22Rv1 (cell line): ENCODE data around the gene CTRL.
A peak's percentile ranks its signal among the peaks of the same experiment; 100 is the strongest.

Source experiments
- H3K27ac ChIP-seq: fragments of 450-650 bp; 2 replicates; pipeline ENCODE4 v1.5.1; 2017
- CTCF ChIP-seq: fragments of 450-650 bp; IDR thresholded peaks from 2 replicates; pipeline ENCODE4 v1.5.1; 2017; ENCODE audit warnings: mild to moderate bottlenecking
- ZFX ChIP-seq: fragments of 450-650 bp; IDR thresholded peaks from 2 replicates; pipeline ENCODE4 v1.6.1; 2017; ENCODE audit warnings: antibody characterized with exemption, borderline replicate concordance

CTRL gene

GRCh38 chr16:67959536-67960329, 28.1 kb upstream of the CTRL start:
- no peak overlapping the region for H3K27ac ChIP-seq
- TF ChIP-seq CTCF, result no peak
- TF ChIP-seq ZFX, result no peak

GRCh38 chr16:67957622-67958021, 26.0 kb upstream of the CTRL start:
- no peak overlapping the region for H3K27ac ChIP-seq
- TF ChIP-seq ZFX (no peak), CTCF (no peak)

GRCh38 chr16:67954421-67955196, 22.9 kb upstream of the CTRL start:
- no peak overlapping the region for H3K27ac ChIP-seq
- no peak for TF ChIP-seq CTCF
- TF ChIP-seq ZFX, result no peak

- no peak for TF ChIP-seq ZFX
- no peak for TF ChIP-seq CTCF
- no peak overlapping the region for H3K27ac ChIP-seq
These were observed 22.1 kb upstream of the CTRL start for GRCh38 chr16:67953641-67954375.

- no peak overlapping the region for H3K27ac ChIP-seq
- TF ChIP-seq ZFX (no peak), CTCF (no peak)
These were observed 19.8 kb upstream of the CTRL start for GRCh38 chr16:67951485-67951884.

GRCh38 chr16:67950335-67950843, 18.7 kb upstream of the CTRL start:
- TF ChIP-seq ZFX, result no peak
- H3K27ac ChIP-seq, result no peak overlapping the region

GRCh38 chr16:67949645-67950044, 18.0 kb upstream of the CTRL start:
- 0 out of 2 replicates have a peak overlapping the region, but pooled peaks have one; percentile 4 for H3K27ac ChIP-seq
- TF ChIP-seq ZFX, result no peak
- no peak for TF ChIP-seq CTCF
